GM10266 (cell line): Measurements from ENCODE around the gene FILIP1.
"Not testable (repeated sequence)": the region's sequence is repeated elsewhere in the genome, so short reads cannot be mapped to it uniquely, and the experiment has no call there.

Source experiments
- DNase-seq: peaks from one replicate; pipeline ENCODE4 v3.0.0; 2012; ENCODE audit errors: extremely low spot score
- CTCF ChIP-seq: IDR thresholded peaks from 2 replicates; pipeline ENCODE4 v1.5.1; 2012; ENCODE audit warnings: mild to moderate bottlenecking, low read depth; ENCODE audit not compliant: control insufficient read depth, insufficient read depth; ENCODE audit errors: missing control alignments

FILIP1 gene

GRCh38 chr6:75460681-75461080 lies 32.9 kb downstream of the FILIP1 start:
- no peak for DNase-seq
- no peak for TF ChIP-seq CTCF

DNA sequence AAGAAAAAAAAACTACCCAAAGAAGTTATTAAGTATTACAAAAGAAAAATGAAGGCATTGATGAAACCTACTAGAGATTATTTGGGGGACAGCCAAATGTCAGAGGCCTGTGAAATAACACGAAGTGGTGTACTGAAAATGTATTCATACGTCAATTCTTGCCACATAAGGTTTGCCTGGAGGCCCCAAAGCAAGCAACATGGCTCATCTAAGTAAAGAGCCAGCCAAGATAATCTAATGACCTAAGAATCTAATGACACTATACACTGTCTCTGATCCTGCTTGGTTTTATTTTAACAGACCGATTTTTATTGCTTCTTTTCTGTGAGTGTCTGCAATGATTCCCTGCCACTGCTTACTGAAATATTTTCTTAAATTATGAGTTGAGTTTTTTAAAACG lies 34.7 kb downstream of the FILIP1 start:
- TF ChIP-seq CTCF: no peak
- DNase-seq: no peak

GRCh38 chr6:75450903-75451302 lies 42.7 kb downstream of the FILIP1 start:
- TF ChIP-seq CTCF: no peak
- no peak for DNase-seq

GRCh38 chr6:75449630-75450206 lies 43.9 kb downstream of the FILIP1 start:
- TF ChIP-seq CTCF: no peak
- no peak for DNase-seq

- TF ChIP-seq CTCF: no peak
- no peak for DNase-seq
Observed at GRCh38 chr6:75446241-75446880, 47.2 kb downstream of the FILIP1 start.

GRCh38 chr6:75445738-75446137 lies 47.9 kb downstream of the FILIP1 start:
- no peak for DNase-seq
- no peak for TF ChIP-seq CTCF

GRCh38 chr6:75444899-75445298 lies 48.7 kb downstream of the FILIP1 start:
- no peak for TF ChIP-seq CTCF
- DNase-seq: no peak

DNA sequence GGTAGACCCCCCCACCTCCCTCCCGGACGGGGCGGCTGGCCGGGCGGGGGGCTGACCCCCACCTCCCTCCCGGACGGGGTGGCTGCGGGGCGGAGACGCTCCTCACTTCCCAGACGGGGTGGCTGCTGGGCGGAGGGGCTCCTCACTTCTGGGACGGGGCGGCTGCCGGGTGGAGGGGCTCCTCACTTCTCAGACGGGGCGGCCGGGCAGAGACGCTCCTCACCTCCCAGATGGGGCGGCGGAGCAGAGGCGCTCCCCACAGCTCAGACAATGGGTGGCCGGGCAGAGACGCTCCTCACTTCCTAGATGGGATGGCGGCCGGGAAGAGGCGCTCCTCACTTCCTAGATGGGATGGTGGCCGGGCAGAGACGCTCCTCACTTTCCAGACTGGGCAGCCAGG lies 51.7 kb downstream of the FILIP1 start:
- not testable (repeated sequence) for DNase-seq

- not testable (repeated sequence) for DNase-seq
Observed at GRCh38 chr6:75441479-75441878, 52.1 kb downstream of the FILIP1 start.
